Measurements from ENCODE around the gene FAM163A.
"Not testable (repeated sequence)": the region's sequence is repeated elsewhere in the genome, so short reads cannot be mapped to it uniquely, and the experiment has no call there.

FAM163A gene

GRCh38 chr1:179794146-179794545 is 51.1 kb downstream of the FAM163A start:
- no peak for DNase-seq (ENCODE audit: low read depth)

- no peak for DNase-seq (ENCODE audit: low read depth)
Observed at GRCh38 chr1:179794669-179795068, 51.6 kb downstream of the FAM163A start.

- no peak for DNase-seq (ENCODE audit: low read depth)
Observed at GRCh38 chr1:179798213-179798863, 55.2 kb downstream of the FAM163A start.

GRCh38 chr1:179798864-179799516 is 55.9 kb downstream of the FAM163A start:
- DNase-seq (ENCODE audit: low read depth): no peak

GRCh38 chr1:179800481-179800880 is 57.4 kb downstream of the FAM163A start:
- no peak for DNase-seq (ENCODE audit: low read depth)

- no peak for DNase-seq (ENCODE audit: low read depth)
Observed at GRCh38 chr1:179803104-179803503, 60.0 kb downstream of the FAM163A start.

GRCh38 chr1:179803918-179804317 is 60.8 kb downstream of the FAM163A start:
- DNase-seq (ENCODE audit: low read depth): no peak

- not testable (repeated sequence) for DNase-seq (ENCODE audit: low read depth)
Observed at GRCh38 chr1:179804417-179804816, 61.3 kb downstream of the FAM163A start.

GRCh38 chr1:179805291-179806195 is 62.5 kb downstream of the FAM163A start:
- DNase-seq (ENCODE audit: low read depth): no peak

GRCh38 chr1:179806333-179806732 is 63.2 kb downstream of the FAM163A start:
- no peak for DNase-seq (ENCODE audit: low read depth)

- no peak for DNase-seq (ENCODE audit: low read depth)
Observed at GRCh38 chr1:179807291-179807690, 64.2 kb downstream of the FAM163A start.

GRCh38 chr1:179807691-179808485 is 64.8 kb downstream of the FAM163A start:
- no peak for DNase-seq (ENCODE audit: low read depth)

- DNase-seq (ENCODE audit: low read depth): no peak
Observed at GRCh38 chr1:179808503-179808902, 65.4 kb downstream of the FAM163A start.

- DNase-seq (ENCODE audit: low read depth): peak; percentile 35
Observed at GRCh38 chr1:179809506-179810366, 66.6 kb downstream of the FAM163A start.

GRCh38 chr1:179810367-179810715 is 67.2 kb downstream of the FAM163A start:
- no peak for DNase-seq (ENCODE audit: low read depth)

- DNase-seq (ENCODE audit: low read depth): no peak
Observed at GRCh38 chr1:179812501-179813292, 69.6 kb downstream of the FAM163A start.

- no peak for DNase-seq (ENCODE audit: low read depth)
Observed at GRCh38 chr1:179813626-179814545, 70.8 kb downstream of the FAM163A start.

- DNase-seq (ENCODE audit: low read depth): no peak
Observed at GRCh38 chr1:179814546-179814838, 71.4 kb downstream of the FAM163A start.

- DNase-seq (ENCODE audit: low read depth): no peak
Observed at GRCh38 chr1:179815641-179816040, 72.5 kb downstream of the FAM163A start.
